ENCODE data around the gene PDE5A.

GRCh38 chr4:119666653-119667091 is 38.1 kb upstream of the PDE5A start:
- TF ChIP-seq CTCF (IDR thresholded peaks at IDR 0.05; ENCODE audit: extremely low read depth in 1 of 2, insufficient read depth in 1 of 2, low read depth in 1 of 2, low read length in 2 of 2) (no peak), POLR2AphosphoS5 (IDR thresholded peaks at IDR 0.05; ENCODE audit: insufficient read depth, low read depth, low read length) (no peak)
